ENCODE measurements around the gene CSTPP1.
"Not testable (repeated sequence)": the region's sequence is repeated elsewhere in the genome, so short reads cannot be mapped to it uniquely, and the experiment has no call there.

The CSTPP1 gene

GRCh38 chr11:47052576-47052975, 116.0 kb downstream of the CSTPP1 start:
- no peak for DNase-seq

GRCh38 chr11:47055534-47055933, 119.0 kb downstream of the CSTPP1 start:
- DNase-seq = no peak

GRCh38 chr11:47056261-47056915, 119.8 kb downstream of the CSTPP1 start:
- DNase-seq = no peak

- no peak for DNase-seq
These were observed 120.8 kb downstream of the CSTPP1 start for GRCh38 chr11:47057365-47057764.

GRCh38 chr11:47060807-47061206, 124.2 kb downstream of the CSTPP1 start:
- no peak for DNase-seq

GRCh38 chr11:47061429-47062178, 125.0 kb downstream of the CSTPP1 start:
- no peak for DNase-seq

- no peak for DNase-seq
These were observed 126.2 kb downstream of the CSTPP1 start for GRCh38 chr11:47062736-47063135.

GRCh38 chr11:47067401-47067800, 130.8 kb downstream of the CSTPP1 start:
- DNase-seq = no peak

- no peak for DNase-seq
These were observed 134.2 kb downstream of the CSTPP1 start for GRCh38 chr11:47070769-47071168.

- DNase-seq = no peak
These were observed 134.8 kb downstream of the CSTPP1 start for GRCh38 chr11:47071341-47071740.

- no peak for DNase-seq
These were observed 135.3 kb downstream of the CSTPP1 start for GRCh38 chr11:47071791-47072261.

GRCh38 chr11:47078751-47079521, 142.4 kb downstream of the CSTPP1 start:
- no peak for DNase-seq

GRCh38 chr11:47080775-47081174, 144.2 kb downstream of the CSTPP1 start:
- not testable (repeated sequence) for DNase-seq

GRCh38 chr11:47083913-47084312, 147.4 kb downstream of the CSTPP1 start:
- no peak for DNase-seq

- DNase-seq = no peak
These were observed 151.2 kb downstream of the CSTPP1 start for GRCh38 chr11:47087801-47088200.

- no peak for DNase-seq
These were observed 157.0 kb downstream of the CSTPP1 start for GRCh38 chr11:47093541-47093940.

GRCh38 chr11:47096871-47097270, 160.3 kb downstream of the CSTPP1 start:
- not testable (repeated sequence) for DNase-seq

- not testable (repeated sequence) for DNase-seq
These were observed 161.7 kb downstream of the CSTPP1 start for GRCh38 chr11:47098223-47098622.

GRCh38 chr11:47099214-47099917, 162.8 kb downstream of the CSTPP1 start:
- no peak for DNase-seq

GRCh38 chr11:47099918-47100315, 163.4 kb downstream of the CSTPP1 start:
- no peak for DNase-seq

GRCh38 chr11:47101406-47101805, 164.8 kb downstream of the CSTPP1 start:
- DNase-seq = no peak

GRCh38 chr11:47104261-47104950, 167.8 kb downstream of the CSTPP1 start:
- DNase-seq = no peak
